GM21528 (cell line): ENCODE measurements around the gene NXPH4.

Experiments used
- ATAC-seq: cut with Tn5 transposase; IDR thresholded peaks from one replicate; pipeline ENCODE4 v1.9.1; 2021; ENCODE audit warnings: mild to moderate bottlenecking, moderate library complexity; ENCODE audit not compliant: unreplicated experiment, low FRiP score

NXPH4 gene

DNA sequence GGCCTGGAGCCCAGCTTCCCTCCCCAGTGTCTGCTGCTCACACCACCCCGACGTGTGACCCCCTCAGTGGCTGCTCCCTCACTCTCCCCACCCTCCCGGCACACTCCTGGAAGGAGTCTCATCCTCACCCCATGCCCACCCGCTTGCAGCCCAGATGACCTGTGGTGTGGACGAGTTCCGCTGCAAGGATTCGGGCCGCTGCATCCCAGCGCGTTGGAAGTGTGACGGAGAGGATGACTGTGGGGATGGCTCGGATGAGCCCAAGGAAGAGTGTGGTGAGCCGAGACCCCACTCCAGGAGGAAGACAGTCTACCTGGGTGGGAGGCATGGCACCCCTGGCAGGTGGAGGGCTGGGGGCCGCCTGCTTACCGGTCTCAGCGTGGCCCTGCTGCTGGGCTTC is 15.0 kb upstream of the NXPH4 start:
- ATAC-seq = no peak

DNA sequence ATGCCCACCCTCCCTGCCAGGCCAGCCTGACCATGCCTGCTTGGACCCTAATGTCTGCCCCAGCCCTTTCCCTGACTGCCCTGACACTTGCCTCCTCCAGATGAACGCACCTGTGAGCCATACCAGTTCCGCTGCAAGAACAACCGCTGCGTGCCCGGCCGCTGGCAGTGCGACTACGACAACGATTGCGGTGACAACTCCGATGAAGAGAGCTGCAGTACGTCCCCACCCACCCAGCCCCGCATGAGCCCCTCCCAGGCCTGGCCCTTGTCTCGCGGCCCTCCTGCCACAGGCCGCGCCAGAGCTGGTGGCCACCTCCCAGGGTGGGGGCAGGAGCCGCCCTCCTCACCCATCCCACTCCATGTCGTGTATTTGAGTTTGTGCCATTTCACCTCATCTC is 14.3 kb upstream of the NXPH4 start:
- no peak for ATAC-seq

DNA sequence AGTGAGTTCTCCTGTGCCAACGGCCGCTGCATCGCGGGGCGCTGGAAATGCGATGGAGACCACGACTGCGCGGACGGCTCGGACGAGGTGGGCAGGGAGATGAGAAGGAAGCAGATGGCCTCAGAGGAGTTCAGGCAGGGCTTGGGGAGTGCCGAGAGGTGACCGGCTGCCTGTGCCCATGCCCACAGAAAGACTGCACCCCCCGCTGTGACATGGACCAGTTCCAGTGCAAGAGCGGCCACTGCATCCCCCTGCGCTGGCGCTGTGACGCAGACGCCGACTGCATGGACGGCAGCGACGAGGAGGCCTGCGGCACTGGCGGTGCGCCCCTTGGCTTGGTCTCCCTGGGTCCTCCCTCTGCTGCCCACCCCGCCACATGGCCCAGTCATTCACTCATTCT is 13.4 kb upstream of the NXPH4 start:
- no peak for ATAC-seq

DNA sequence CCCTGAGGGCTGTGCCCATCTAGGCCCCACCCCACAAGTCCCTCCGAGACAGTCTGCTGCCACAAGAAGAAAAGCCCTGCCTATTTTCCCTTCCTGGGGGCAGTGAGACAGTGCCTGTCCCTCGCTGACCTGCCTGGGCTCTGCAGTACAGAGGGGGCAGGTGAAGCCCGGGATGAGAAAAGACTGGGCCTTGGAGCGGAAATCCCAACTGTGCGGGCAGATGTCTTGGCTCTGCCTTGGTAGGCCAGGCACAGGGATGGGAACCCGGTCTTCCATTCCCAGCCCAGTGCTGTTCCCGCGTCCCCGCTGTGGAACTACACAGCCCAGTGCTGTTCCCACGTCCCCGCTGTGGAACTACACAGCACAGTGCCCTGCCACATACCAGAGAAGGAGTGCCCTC is 12.8 kb upstream of the NXPH4 start:
- ATAC-seq = no peak

DNA sequence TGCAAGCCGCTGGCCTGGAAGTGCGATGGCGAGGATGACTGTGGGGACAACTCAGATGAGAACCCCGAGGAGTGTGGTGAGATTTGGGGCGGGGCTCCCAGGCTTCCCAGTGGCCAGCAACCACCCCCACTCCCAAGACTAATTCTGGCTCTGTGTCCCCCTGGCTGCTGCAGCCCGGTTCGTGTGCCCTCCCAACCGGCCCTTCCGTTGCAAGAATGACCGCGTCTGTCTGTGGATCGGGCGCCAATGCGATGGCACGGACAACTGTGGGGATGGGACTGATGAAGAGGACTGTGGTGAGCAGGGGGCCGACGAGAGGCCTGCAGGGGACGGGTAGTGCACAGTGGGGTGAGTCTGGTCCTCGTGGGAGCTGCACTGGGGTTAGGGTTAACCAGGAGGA is 12.1 kb upstream of the NXPH4 start:
- no peak for ATAC-seq

DNA sequence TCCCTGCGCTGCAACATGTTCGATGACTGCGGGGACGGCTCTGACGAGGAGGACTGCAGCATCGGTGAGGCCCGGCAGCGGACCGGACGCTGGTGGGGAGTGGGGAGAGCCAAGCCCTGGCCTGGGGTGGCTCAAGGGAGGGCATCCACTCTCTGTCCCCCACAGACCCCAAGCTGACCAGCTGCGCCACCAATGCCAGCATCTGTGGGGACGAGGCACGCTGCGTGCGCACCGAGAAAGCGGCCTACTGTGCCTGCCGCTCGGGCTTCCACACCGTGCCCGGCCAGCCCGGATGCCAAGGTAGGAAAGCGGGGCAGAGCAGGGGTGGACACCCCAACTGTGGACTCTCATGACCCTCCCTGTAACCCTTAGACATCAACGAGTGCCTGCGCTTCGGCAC is 11.4 kb upstream of the NXPH4 start:
- ATAC-seq = no peak

DNA sequence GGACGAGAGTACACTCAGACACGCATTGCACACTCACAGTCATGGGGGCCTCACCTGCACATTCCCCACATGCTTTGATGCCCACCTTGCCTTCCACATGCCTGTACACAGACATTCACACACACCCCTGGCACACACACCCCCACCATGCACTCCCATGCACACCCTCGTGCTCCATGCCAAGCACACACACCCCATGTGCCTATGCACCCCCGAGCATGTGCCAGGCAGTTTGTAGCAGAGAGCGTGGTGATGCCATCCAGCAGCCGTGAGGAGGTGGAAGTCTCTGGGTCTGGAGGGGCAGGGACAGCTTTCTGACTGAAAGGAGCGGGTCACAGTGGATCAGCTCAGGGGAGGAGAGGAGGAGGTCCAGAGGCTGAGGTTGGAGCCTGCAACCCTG is 10.7 kb upstream of the NXPH4 start:
- no peak for ATAC-seq

DNA sequence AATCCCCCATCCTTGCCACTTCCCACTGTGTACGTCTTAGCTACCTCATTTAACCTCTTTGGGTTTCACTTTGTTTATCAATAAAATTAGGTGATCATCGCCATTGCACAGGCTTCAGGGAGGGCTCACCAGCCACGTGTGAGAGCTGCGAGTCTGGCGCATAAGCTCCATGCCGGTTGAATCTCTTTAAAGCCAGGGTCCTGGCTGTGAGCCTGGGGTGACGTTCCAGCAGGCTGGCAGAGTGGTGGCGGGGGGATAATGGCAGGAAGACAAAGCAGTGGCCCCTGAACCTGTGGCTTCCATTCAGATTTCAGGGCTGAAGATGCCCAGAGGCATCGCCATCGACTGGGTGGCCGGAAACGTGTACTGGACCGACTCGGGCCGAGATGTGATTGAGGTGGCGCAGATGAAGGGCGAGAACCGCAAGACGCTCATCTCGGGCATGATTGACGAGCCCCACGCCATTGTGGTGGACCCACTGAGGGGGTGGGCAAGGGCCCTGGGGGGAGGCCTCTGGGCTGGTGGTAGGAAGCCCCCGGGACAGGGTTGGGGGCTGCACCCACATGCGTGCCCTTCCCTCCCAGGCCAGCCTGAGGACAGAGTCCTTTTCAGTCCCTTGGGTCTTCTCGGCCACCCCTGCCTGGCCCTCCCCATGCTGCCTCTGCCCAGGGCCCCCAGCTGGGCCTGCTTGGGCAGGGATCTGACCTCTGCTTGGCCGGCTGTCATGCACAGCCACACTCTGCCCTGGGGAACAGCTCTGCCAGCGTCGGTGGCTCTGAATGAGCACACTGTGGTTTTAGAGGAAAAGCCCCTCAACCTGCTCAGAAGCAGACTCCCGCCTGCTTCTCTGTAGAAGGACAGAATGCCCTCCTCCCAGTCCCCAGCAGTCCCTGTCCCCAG is 8.6 kb upstream of the NXPH4 start:
- no peak for ATAC-seq

DNA sequence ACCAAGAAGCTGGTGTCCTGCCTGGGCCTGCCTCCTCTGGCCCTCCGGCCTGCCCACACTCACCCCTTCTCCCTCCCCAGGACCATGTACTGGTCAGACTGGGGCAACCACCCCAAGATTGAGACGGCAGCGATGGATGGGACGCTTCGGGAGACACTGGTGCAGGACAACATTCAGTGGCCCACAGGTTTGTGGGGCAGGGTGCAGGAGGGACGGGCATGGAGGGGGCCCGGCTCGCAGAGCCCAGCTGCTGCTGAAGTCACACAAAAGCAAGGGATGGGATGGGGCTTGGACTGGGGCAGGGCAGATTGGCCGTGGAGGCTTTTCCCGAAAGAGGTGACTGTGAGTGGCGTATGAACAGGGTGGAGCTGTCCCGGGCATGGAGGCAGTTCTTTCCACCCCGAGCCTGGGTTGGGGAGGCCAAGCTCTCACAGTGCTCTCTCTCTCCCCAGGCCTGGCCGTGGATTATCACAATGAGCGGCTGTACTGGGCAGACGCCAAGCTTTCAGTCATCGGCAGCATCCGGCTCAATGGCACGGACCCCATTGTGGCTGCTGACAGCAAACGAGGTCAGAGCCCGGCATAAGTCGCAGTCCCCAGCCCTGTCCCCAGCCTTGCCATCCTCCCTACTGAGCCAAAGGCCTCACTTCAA is 7.8 kb upstream of the NXPH4 start:
- ATAC-seq = no peak

DNA sequence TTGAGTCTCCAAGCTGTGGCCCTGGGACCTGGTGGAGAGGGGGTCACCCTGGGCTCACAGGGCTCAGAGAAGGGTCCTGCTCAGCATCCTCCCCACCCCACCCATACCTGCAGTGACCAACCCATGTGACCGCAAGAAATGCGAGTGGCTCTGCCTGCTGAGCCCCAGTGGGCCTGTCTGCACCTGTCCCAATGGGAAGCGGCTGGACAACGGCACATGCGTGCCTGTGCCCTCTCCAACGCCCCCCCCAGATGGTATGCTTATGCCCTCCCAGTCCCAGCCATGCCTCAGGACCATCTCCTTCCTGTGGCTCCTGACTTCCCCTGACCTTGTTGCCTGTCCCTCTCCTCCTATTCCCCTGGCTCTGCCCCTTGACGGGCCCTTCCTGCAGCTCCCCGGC is 6.7 kb upstream of the NXPH4 start:
- no peak for ATAC-seq

DNA sequence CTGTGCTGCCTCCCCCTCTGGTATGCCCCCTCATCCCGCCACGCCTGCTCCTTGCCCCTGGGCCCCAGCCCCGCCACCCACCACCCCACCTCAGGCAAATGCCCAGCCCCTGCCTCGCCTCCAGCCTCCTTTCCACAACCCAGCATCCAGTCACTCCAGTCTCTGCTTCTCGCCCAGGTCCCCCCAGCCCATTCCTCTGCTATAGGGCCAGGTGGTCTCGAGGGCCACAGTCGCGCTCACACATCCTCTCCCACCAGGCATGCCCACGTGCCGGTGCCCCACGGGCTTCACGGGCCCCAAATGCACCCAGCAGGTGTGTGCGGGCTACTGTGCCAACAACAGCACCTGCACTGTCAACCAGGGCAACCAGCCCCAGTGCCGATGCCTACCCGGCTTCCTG is 6.1 kb upstream of the NXPH4 start:
- ATAC-seq = no peak

DNA sequence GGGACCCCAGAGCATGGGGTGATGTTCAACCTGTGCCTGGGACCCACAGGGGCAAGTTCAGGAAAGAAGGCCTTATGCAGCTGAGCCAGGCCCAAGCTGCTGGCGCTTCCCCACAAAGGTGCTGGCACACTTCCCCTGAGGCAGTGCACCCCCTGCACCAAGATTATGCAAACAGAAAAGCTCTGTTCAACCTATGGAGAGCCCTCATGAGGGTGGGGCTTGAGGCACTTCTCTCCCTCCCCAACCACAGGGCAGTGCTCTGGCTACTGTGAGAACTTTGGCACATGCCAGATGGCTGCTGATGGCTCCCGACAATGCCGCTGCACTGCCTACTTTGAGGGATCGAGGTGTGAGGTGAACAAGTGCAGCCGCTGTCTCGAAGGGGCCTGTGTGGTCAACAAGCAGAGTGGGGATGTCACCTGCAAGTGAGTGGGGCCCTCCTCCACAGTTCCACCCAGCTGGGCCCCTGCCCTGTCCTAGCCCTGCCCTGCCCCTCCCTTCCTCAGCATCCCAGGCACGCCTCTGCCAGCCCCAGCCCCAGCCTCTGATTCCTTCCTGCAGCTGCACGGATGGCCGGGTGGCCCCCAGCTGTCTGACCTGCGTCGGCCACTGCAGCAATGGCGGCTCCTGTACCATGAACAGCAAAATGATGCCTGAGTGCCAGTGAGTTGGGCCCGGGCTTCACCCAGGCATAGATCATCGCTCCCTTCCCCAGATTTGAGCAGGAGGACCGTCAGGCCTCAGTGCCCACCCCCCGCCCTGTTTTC is 5.5 kb upstream of the NXPH4 start:
- no peak for ATAC-seq

DNA sequence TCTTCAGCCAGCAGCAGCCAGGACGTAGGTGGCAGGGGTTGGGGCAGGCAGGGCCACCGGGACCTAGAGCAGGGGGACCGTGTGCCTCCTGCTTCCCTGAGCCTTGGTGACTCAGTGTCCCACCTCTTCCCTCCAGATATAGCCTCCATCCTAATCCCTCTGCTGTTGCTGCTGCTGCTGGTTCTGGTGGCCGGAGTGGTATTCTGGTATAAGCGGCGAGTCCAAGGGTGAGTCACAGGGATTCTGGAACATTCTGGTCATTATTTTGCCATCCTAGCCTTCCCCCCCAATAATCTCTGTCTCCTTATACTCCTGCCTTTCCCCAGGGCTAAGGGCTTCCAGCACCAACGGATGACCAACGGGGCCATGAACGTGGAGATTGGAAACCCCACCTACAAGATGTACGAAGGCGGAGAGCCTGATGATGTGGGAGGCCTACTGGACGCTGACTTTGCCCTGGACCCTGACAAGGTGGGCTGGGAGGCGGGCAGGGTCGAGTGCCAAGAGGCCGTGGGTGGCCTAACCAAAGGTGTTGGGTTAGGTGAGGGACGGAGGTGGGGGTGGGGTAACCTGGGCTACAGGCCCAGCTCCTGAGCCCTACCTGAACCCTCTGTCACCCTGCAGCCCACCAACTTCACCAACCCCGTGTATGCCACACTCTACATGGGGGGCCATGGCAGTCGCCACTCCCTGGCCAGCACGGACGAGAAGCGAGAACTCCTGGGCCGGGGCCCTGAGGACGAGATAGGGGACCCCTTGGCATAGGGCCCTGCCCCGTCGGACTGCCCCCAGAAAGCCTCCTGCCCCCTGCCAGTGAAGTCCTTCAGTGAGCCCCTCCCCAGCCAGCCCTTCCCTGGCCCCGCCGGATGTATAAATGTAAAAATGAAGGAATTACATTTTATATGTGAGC is 4.5 kb upstream of the NXPH4 start:
- no peak for ATAC-seq

DNA sequence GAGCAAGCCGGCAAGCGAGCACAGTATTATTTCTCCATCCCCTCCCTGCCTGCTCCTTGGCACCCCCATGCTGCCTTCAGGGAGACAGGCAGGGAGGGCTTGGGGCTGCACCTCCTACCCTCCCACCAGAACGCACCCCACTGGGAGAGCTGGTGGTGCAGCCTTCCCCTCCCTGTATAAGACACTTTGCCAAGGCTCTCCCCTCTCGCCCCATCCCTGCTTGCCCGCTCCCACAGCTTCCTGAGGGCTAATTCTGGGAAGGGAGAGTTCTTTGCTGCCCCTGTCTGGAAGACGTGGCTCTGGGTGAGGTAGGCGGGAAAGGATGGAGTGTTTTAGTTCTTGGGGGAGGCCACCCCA is 3.9 kb upstream of the NXPH4 start:
- ATAC-seq = no peak

DNA sequence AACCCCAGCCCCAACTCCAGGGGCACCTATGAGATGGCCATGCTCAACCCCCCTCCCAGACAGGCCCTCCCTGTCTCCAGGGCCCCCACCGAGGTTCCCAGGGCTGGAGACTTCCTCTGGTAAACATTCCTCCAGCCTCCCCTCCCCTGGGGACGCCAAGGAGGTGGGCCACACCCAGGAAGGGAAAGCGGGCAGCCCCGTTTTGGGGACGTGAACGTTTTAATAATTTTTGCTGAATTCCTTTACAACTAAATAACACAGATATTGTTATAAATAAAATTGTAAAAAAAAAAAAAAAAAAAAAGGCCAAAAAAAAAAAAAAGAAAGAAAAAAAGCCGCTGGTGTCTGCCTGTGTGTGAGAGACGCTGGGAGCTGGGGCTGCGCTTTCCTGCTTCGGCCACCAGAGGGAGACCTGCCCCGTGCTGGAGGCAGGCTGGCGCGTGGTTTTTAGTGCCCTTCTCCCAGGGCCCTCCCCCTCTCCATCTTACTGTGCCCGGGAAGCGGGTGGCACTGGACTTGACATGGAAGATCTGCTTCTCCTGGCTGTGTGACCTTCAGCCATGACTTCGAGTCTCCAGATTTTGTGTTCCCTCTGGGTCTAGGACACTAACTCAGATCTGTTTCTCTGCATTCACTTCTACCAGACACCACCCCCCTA is 3.4 kb upstream of the NXPH4 start:
- no peak for ATAC-seq

DNA sequence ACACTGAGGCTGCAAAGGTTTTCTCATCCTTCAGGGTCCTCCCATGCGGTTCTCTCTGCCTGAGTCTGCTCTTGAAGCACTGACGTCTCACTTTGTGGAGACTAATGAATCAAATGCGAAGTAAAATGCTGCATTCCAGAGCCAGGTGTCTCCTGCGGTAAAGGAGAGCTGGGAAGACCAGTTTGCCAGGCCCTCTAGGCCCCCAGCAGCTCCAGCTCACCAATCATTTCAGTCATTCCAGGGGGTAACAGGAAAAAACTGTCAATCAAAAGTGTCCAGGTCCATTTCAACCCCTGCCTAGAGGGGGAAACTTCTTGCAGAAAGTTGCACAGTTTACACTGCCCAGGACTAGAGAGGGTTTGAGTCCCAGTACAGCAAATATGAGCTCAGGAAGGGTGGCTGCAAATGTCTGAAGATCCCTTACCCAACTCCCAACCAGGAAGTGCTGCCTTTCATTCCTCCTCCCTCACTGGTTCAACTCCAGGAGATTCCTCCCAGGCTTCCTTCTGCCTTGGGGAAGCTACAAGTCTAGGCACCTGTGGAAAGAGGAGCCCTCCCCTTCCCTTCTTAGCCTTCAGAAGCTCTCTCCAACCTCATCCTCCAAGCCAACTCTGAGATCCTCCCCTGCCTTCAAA is 2.7 kb upstream of the NXPH4 start:
- no peak for ATAC-seq

DNA sequence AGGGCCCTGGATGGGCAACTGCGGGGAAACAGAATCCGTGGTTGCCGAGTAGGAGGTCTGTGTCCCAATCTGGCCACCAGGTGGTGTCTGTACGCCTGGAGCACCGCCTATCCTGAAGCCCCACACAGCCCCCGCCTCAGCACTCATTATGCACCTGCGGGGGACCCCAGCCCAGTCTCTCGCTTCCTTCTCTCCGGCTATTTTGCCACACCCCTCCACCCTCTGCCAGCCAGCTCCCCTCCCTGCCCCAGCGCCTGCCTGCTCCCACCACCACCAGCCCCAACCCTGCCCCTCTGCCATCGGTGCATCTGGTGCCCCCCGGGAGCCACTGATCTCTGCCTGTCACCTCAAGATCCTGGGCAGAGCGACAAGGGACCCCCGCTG is 2.2 kb upstream of the NXPH4 start:
- ATAC-seq = no peak

DNA sequence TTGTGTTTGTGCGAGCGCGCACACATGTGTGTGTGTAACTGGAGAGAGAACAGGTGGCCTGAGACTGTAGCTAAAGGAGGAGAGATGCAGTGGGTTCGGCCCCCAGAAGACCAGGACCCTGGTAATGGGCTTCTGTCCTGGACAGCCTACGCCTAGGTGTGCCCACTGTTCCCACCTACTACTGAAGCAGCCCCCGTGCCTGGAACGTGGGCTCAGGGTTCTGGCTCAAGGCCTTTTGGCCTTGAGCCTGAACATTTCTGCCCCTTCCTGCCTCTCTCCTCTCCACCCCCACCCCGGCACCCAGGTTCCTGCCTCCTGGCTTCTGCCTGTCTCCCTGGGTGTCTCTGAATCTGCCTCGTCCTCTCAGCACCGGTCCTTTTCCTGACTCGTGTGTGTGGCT is 1.5 kb upstream of the NXPH4 start:
- no peak for ATAC-seq

DNA sequence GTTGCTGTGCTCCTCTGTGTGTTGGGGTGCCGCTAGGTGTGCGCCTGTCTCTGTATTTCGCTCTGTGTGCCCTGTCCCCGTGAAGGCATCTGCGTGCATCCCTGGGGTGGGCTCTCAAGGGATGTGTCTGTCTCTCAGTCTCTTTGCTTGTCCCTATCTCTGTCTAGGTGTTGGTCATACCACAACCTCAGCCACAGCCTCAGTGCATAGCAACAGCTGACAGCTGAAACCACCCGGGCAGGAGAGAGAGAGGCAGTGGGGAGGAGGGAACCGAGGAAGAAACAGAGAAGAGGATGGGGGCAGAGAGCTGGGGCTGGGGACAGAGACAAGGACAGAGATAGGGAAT is 953 bp upstream of the NXPH4 start:
- ATAC-seq = no peak
